ENCODE data around the gene ATP11A.

ATP11A gene

DNA sequence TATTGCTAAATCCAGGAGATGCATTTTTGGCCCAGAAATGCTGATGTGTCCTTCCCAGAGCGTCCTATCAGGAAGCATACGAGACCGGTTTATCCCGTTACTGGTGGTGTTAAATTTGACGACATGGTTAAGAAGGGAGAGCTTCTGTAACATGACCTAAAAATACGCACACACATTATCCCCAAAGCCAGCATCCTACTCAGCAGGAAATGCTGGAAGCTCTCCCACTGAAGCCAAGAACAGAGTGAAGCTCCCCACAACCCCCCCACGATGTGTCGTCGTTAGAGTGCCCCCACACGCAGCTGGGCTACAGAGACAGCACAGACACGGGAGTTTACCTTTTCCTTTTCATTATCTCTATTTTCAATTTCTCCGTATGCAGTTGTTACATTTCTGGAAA is 234.1 kb downstream of the ATP11A start (continued):
- TF ChIP-seq ZNF211 (tag by site-specific recombination; IDR thresholded peaks at IDR 0.05; ENCODE audit: low read depth), result no peak

DNA sequence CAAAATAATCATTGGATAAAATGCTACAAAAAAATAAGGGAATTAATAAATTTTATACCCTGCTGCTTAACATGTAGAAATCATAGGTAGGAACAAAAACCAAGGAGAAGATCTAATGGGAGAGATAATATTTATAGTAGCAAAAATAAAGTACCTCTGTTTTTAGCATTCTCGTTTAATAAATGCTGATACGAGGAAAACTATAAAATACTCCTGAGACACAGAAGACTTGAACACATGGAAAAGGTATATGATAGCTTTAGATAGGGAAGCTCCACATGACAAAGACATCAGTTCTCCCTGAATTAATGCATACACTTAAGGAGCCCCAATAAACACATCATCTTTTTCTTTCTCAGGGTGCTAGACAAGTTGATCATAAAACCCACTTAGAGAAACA is 234.5 kb downstream of the ATP11A start:
- Histone ChIP-seq H3K9me3 (ENCODE audit: control insufficient read depth, insufficient read depth, low read depth, low read length) (no peaks in the 10 kb centered on the region), H3K4me1 (ENCODE audit: control insufficient read depth, insufficient read depth, low read length) (peaks cover under 1% of the 10 kb centered on the region), H3K27ac (ENCODE audit: extremely low read depth, low read depth, low read length) (no peak overlapping the region), H3K4me3 (ENCODE audit: low read depth, low read length) (no peak overlapping the region), H3K36me3 (ENCODE audit: control insufficient read depth in 2 of 2, insufficient read depth in 1 of 2, low read length in 2 of 2) (no peaks in the 10 kb centered on the region)
- ChIA-PET CTCF (no interaction called here), POLR2A (no interaction called here)
- TF ChIP-seq ZNF514 (tag by site-specific recombination; IDR thresholded peaks at IDR 0.05) (no peak), ZBTB21 (tag by site-specific recombination; IDR thresholded peaks at IDR 0.05) (no peak), ZNF596 (tag by site-specific recombination; IDR thresholded peaks at IDR 0.05) (no peak), ZNF239 (tag by site-specific recombination; IDR thresholded peaks at IDR 0.05) (no peak), ZNF157 (tag by site-specific recombination; IDR thresholded peaks at IDR 0.05) (no peak), ZNF146 (tag by site-specific recombination; IDR thresholded peaks at IDR 0.05) (no peak), TRIM28 (IDR thresholded peaks at IDR 0.05; ENCODE audit: borderline replicate concordance, low read length) (no peak), ZNF549 (tag by site-specific recombination; IDR thresholded peaks at IDR 0.05) (no peak), ZBTB48 (tag by site-specific recombination; IDR thresholded peaks at IDR 0.05) (no peak), ZNF664 (tag by site-specific recombination; IDR thresholded peaks at IDR 0.05) (no peak)
- TF ChIP-seq, protein P1, sequence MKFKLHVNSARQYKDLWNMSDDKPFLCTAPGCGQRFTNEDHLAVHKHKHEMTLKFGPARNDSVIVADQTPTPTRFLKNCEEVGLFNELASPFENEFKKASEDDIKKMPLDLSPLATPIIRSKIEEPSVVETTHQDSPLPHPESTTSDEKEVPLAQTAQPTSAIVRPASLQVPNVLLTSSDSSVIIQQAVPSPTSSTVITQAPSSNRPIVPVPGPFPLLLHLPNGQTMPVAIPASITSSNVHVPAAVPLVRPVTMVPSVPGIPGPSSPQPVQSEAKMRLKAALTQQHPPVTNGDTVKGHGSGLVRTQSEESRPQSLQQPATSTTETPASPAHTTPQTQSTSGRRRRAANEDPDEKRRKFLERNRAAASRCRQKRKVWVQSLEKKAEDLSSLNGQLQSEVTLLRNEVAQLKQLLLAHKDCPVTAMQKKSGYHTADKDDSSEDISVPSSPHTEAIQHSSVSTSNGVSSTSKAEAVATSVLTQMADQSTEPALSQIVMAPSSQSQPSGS (tag by site-specific recombination; IDR thresholded peaks at IDR 0.05; ENCODE audit: low read depth), result no peak
- TF ChIP-seq, protein P2, sequence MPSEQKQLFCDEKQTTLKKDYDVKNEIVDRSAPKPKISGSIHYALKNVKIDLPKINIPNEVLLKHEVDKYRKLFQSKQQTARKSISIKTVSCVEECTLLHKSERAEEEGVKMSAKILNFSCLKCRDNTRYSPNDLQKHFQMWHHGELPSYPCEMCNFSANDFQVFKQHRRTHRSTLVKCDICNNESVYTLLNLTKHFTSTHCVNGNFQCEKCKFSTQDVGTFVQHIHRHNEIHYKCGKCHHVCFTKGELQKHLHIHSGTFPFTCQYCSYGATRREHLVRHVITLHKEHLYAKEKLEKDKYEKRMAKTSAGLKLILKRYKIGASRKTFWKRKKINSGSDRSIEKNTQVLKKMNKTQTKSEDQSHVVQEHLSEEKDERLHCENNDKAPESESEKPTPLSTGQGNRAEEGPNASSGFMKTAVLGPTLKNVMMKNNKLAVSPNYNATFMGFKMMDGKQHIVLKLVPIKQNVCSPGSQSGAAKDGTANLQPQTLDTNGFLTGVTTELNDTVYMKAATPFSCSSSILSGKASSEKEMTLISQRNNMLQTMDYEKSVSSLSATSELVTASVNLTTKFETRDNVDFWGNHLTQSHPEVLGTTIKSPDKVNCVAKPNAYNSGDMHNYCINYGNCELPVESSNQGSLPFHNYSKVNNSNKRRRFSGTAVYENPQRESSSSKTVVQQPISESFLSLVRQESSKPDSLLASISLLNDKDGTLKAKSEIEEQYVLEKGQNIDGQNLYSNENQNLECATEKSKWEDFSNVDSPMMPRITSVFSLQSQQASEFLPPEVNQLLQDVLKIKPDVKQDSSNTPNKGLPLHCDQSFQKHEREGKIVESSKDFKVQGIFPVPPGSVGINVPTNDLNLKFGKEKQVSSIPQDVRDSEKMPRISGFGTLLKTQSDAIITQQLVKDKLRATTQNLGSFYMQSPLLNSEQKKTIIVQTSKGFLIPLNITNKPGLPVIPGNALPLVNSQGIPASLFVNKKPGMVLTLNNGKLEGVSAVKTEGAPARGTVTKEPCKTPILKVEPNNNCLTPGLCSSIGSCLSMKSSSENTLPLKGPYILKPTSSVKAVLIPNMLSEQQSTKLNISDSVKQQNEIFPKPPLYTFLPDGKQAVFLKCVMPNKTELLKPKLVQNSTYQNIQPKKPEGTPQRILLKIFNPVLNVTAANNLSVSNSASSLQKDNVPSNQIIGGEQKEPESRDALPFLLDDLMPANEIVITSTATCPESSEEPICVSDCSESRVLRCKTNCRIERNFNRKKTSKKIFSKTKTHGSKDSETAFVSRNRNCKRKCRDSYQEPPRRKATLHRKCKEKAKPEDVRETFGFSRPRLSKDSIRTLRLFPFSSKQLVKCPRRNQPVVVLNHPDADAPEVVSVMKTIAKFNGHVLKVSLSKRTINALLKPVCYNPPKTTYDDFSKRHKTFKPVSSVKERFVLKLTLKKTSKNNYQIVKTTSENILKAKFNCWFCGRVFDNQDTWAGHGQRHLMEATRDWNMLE (tag by site-specific recombination; conservative IDR thresholded peaks at IDR 0.05; ENCODE audit: low read depth), result no peak

DNA sequence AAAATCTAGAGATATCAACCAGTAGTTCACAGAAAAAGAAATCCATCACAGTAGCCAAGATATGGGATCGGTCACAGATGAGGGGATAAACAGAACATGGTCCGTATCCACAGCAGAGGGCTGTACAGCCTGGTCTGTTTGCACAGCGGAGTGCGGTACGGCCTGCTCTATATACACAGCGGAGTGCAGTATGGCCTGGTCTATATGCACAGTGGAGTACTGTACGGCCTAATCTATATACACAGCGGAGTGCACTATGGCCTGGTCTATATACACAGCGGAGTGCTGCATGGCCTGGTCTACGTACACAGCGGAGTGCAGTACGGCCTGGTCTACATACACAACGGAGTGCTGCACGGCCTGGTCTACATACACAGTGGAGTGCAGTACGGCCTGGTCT is 236.2 kb downstream of the ATP11A start:
- Histone ChIP-seq H3K4me1 (ENCODE audit: control insufficient read depth, insufficient read depth, low read length) (peaks cover 4% of the 10 kb centered on the region), H3K27ac (ENCODE audit: extremely low read depth, low read depth, low read length) (no peak overlapping the region), H3K36me3 (ENCODE audit: control insufficient read depth in 2 of 2, insufficient read depth in 1 of 2, low read length in 2 of 2) (no peaks in the 10 kb centered on the region), H3K4me3 (ENCODE audit: low read depth, low read length) (no peak overlapping the region), H3K9me3 (ENCODE audit: control insufficient read depth, insufficient read depth, low read depth, low read length) (no peaks in the 10 kb centered on the region)
- no peak for TF ChIP-seq ZNF112 (tag by site-specific recombination; IDR thresholded peaks at IDR 0.05)
- no peak for TF ChIP-seq ZSCAN30 (tag by site-specific recombination; IDR thresholded peaks at IDR 0.05)
- TF ChIP-seq ZNF473 (tag by site-specific recombination; IDR thresholded peaks at IDR 0.05), result no peak
- TF ChIP-seq ZEB2 (tag by site-specific recombination; IDR thresholded peaks at IDR 0.05), result no peak
- TF ChIP-seq REPIN1 (tag by site-specific recombination; IDR thresholded peaks at IDR 0.05; ENCODE audit: low read depth), result no peak
- no peak for TF ChIP-seq KLF9 (tag by site-specific recombination; IDR thresholded peaks at IDR 0.05; ENCODE audit: low read depth)
- no peak for TF ChIP-seq OVOL3 (tag by site-specific recombination; IDR thresholded peaks at IDR 0.05)
- no peak for TF ChIP-seq ZNF175 (tag by site-specific recombination; IDR thresholded peaks at IDR 0.05)
- TF ChIP-seq ZNF146 (tag by site-specific recombination; IDR thresholded peaks at IDR 0.05), result no peak
- no peak for TF ChIP-seq ZNF701 (tag by site-specific recombination; IDR thresholded peaks at IDR 0.05)
- TF ChIP-seq ZNF335 (tag by site-specific recombination; conservative IDR thresholded peaks at IDR 0.05), result no peak
- TF ChIP-seq MEIS1 (CRISPR knock-in tag; IDR thresholded peaks at IDR 0.05; ENCODE audit: borderline replicate concordance), result no peak
- no peak for TF ChIP-seq ZNF510 (tag by site-specific recombination; IDR thresholded peaks at IDR 0.05; ENCODE audit: insufficient replicate concordance)
- TF ChIP-seq YY2 (tag by site-specific recombination; IDR thresholded peaks at IDR 0.05), result no peak
- no peak for TF ChIP-seq ZNF610 (tag by site-specific recombination; IDR thresholded peaks at IDR 0.05; ENCODE audit: borderline replicate concordance)
- TF ChIP-seq, protein P3, sequence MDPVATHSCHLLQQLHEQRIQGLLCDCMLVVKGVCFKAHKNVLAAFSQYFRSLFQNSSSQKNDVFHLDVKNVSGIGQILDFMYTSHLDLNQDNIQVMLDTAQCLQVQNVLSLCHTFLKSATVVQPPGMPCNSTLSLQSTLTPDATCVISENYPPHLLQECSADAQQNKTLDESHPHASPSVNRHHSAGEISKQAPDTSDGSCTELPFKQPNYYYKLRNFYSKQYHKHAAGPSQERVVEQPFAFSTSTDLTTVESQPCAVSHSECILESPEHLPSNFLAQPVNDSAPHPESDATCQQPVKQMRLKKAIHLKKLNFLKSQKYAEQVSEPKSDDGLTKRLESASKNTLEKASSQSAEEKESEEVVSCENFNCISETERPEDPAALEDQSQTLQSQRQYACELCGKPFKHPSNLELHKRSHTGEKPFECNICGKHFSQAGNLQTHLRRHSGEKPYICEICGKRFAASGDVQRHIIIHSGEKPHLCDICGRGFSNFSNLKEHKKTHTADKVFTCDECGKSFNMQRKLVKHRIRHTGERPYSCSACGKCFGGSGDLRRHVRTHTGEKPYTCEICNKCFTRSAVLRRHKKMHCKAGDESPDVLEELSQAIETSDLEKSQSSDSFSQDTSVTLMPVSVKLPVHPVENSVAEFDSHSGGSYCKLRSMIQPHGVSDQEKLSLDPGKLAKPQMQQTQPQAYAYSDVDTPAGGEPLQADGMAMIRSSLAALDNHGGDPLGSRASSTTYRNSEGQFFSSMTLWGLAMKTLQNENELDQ (tag by site-specific recombination; IDR thresholded peaks at IDR 0.05; ENCODE audit: low read depth), result no peak
- TF ChIP-seq SCRT2 (tag by site-specific recombination; IDR thresholded peaks at IDR 0.05), result no peak
- ChIA-PET POLR2A (no interaction called here), CTCF (no interaction called here)

All from HEK293 (cell line).